ENCODE data around the gene CAMKK2. TPM values are rescaled to one million over a fixed set of nuclear protein-coding genes. Genes with fewer than 3 reads are reported as not detected.

Gene CAMKK2
- total RNA-seq, 1 donor from 2014 or later = 38.2 TPM

DNA sequence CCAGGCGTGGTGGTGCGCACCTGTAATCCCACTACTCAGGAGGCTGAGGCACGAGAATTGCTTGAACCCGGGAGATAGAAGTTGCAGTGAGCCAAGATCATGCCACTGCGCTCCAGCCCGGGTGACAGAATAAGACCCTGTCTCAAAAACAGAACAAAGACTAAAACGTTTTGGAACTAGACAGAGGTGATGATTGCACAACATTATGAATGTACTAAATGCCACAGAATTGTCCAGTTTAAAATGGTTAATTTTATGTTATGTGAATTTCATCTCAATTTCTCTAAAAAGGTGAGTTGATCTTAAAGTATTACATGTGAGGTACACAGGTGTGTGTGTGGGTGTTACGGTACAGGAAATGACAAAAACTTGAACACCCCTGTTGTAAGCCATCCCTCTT is 70.1 kb downstream of the CAMKK2 start:
- Mint-ChIP-seq H3K4me1 (peaks cover 50% of the 10 kb centered on the region), H3K36me3 (ENCODE audit: low read depth) (peaks cover 56% of the 10 kb centered on the region), H3K9me3 (no peaks in the 10 kb centered on the region), H3K27ac (no peak overlapping the region), H3K27me3 (no peaks in the 10 kb centered on the region), H3K4me3 (no peak overlapping the region)
- intact Hi-C loops (cut with micrococcal nuclease) = no loop called here
- DNase-seq = no peak

GRCh38 chr12:121224591-121224990 is 71.9 kb downstream of the CAMKK2 start:
- intact Hi-C loops (cut with micrococcal nuclease) = loop anchor here (5.0 kb wide), 2 partner anchors 162 to 642 kb away; partner anchors contain the start of gene POP5
- H3K9me3 Mint-ChIP-seq = no peaks in the 10 kb centered on the region
- peaks cover 44% of the 10 kb centered on the region for H3K4me1 Mint-ChIP-seq
- H3K4me3 Mint-ChIP-seq = peak overlapping the region; percentile 64
- DNase-seq = peak; percentile 91
- H3K27ac Mint-ChIP-seq = peak overlapping the region; percentile 95
- H3K36me3 Mint-ChIP-seq (ENCODE audit: low read depth) = peaks cover 50% of the 10 kb centered on the region
- no peaks in the 10 kb centered on the region for H3K27me3 Mint-ChIP-seq

DNA sequence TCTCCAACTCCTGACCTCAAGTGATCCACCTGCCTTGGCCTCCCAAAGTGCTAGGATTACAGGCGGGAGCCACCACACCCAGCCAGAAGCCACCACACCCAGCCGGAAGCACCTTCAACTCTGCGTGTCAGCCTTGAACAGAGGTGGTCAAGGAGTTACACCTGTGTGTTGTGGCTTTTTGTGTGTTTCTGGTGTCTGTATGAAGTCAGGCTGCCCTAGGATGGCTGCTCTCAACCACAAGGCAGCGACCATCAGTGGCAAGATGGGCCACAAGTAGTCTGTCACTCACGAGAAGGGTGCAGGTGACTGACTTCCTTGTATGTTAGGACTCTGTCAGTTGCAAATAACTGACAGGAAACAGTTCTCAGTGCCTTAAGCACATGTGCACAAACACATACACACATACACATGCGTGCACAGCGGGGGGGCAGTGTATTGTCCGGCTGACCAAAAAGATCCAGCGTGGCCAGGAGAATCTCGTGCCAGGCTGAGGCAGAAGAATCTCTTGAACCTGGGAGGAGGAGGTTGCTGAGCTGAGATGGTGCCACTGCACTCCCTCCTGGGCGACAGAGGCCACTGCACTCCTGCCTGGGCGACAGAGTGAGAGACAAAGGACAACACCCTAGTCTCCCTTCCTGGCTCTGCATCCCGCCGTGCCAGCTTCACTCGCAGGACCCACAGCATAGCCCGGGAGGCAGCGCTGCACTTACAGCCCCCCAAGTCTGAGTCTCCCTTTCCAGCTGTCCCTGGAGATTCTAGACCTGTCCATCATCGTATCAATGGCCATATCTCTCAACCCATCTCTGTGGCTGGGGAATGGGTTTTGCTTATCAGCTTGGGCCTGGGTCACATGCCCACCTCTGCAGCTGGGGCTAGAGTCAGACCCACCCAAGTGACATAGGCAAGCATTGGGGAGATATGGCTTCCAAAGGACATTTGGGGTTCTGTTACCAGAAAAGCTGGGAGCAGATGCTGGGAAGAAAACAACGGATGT is 72.9 kb downstream of the CAMKK2 start:
- H3K4me1 Mint-ChIP-seq = peaks cover 43% of the 10 kb centered on the region

DNA sequence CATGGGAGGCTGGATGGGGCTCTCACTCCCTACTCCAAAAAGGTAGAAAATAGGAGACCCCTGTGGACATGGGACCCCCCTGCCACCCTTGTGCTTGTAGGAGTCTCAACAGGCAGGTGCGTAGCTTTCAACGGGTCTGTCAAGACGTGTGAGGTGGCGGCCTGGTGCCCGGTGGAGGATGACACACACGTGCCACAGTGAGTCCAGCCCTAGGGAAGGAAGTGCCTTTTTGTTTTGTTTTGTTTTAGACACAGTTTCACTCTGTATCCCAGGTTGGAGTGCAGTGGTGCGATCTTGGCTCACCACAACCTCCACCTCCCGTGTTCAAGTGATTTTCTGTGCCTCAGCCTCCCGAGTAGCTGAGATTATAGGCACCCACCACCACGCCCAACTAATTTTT is 73.7 kb downstream of the CAMKK2 start:
- intact Hi-C loops (cut with micrococcal nuclease) = loop anchor here (5.0 kb wide), 2 partner anchors 161 to 641 kb away; partner anchors contain the start of gene POP5
- peak; percentile 74 for DNase-seq
- peaks cover 54% of the 10 kb centered on the region for H3K36me3 Mint-ChIP-seq (ENCODE audit: low read depth)
- peak overlapping the region; percentile 88 for H3K27ac Mint-ChIP-seq
- peaks cover 42% of the 10 kb centered on the region for H3K4me1 Mint-ChIP-seq
- H3K4me3 Mint-ChIP-seq = no peak overlapping the region
- H3K9me3 Mint-ChIP-seq = no peaks in the 10 kb centered on the region
- no peaks in the 10 kb centered on the region for H3K27me3 Mint-ChIP-seq

More for the DNA sequence above, 72.9 kb downstream of the CAMKK2 start:
- Mint-ChIP-seq H3K4me3 (peak overlapping the region; percentile 52), H3K9me3 (no peaks in the 10 kb centered on the region), H3K36me3 (ENCODE audit: low read depth) (peaks cover 52% of the 10 kb centered on the region), H3K27ac (peak overlapping the region; percentile 88), H3K27me3 (no peaks in the 10 kb centered on the region)
- peak; percentile 84 for DNase-seq
- intact Hi-C loops (cut with micrococcal nuclease) = loop anchor here (5.0 kb wide), 2 partner anchors 161 to 641 kb away; partner anchors contain the start of gene POP5

GRCh38 chr12:121219353-121219986 is 77.0 kb downstream of the CAMKK2 start:
- Mint-ChIP-seq H3K9me3 (no peaks in the 10 kb centered on the region), H3K4me1 (peaks cover 35% of the 10 kb centered on the region), H3K27ac (peak overlapping the region; percentile 42), H3K27me3 (no peaks in the 10 kb centered on the region), H3K4me3 (no peak overlapping the region), H3K36me3 (ENCODE audit: low read depth) (peaks cover 49% of the 10 kb centered on the region)
- DNase-seq = no peak
- intact Hi-C loops (cut with micrococcal nuclease) = no loop called here

DNA sequence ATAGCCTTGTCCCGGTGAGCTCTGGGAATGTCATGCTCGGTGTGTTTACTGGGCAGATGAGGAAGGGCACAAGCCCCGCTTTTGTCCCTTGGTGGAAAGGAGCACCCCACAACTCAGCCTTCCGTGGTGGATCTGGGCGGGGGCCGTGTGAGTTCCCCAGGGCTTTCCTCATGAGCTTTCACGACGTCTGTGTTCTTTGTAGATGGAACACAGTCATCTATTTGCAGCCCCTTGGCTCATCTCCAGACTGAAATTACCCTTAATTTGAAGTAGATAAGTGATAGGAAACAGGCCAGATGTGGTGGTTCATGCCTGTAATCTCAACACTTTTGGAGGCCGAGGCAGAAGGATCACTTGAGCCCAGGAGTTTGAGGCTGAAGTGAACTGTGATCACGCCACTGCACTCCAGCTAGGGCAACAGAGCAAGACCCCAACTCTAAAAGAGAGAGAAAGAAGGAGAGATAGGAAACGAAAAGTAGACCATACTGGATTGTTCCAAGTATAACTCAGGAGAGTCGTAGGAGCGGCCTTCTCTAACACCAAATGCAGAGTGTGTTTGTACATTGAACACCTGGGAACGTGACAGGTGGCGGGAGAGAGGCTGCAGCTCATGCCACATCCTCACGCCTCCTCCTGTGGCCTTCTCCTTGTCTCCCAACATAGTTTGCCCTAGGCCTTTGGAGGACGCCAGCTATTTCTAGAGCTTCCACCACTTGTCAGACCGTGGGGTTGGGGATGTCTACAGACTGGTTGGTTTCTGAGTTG is 77.7 kb downstream of the CAMKK2 start:
- intact Hi-C loops (cut with micrococcal nuclease) = no loop called here

GRCh38 chr12:121217761-121218160 is 78.7 kb downstream of the CAMKK2 start:
- Mint-ChIP-seq H3K36me3 (ENCODE audit: low read depth) (peaks cover 51% of the 10 kb centered on the region), H3K4me3 (no peak overlapping the region), H3K27me3 (no peaks in the 10 kb centered on the region), H3K27ac (no peak overlapping the region), H3K9me3 (no peaks in the 10 kb centered on the region), H3K4me1 (peaks cover 30% of the 10 kb centered on the region)
- intact Hi-C loops (cut with micrococcal nuclease) = no loop called here
- no peak for DNase-seq

More for the DNA sequence above, 77.7 kb downstream of the CAMKK2 start:
- H3K4me3 Mint-ChIP-seq = no peak overlapping the region
- no peaks in the 10 kb centered on the region for H3K9me3 Mint-ChIP-seq
- H3K36me3 Mint-ChIP-seq (ENCODE audit: low read depth) = peaks cover 52% of the 10 kb centered on the region
- no peaks in the 10 kb centered on the region for H3K27me3 Mint-ChIP-seq
- DNase-seq = no peak
- peaks cover 33% of the 10 kb centered on the region for H3K4me1 Mint-ChIP-seq
- H3K27ac Mint-ChIP-seq = no peak overlapping the region

DNA sequence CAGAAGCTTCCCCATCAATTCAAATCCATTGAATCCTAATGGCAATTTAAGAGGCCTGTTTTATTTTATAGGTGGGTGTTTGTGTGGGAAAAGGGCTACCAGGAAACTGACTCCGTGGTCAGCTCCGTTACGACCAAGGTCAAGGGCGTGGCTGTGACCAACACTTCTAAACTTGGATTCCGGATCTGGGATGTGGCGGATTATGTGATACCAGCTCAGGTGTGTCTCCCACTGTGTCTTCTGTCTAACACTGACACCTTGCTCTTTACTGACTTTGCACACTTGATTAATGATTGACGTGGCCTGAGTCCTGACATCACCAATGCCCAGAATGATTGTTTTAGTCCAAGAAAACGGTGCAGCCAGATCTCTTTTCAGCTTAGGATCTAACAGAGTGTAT is 79.4 kb downstream of the CAMKK2 start:
- intact Hi-C loops (cut with micrococcal nuclease) = no loop called here
- no peak for DNase-seq
- Mint-ChIP-seq H3K4me3 (no peak overlapping the region), H3K27ac (no peak overlapping the region), H3K27me3 (no peaks in the 10 kb centered on the region), H3K36me3 (ENCODE audit: low read depth) (peaks cover 48% of the 10 kb centered on the region), H3K9me3 (no peaks in the 10 kb centered on the region), H3K4me1 (peaks cover 30% of the 10 kb centered on the region)

DNA sequence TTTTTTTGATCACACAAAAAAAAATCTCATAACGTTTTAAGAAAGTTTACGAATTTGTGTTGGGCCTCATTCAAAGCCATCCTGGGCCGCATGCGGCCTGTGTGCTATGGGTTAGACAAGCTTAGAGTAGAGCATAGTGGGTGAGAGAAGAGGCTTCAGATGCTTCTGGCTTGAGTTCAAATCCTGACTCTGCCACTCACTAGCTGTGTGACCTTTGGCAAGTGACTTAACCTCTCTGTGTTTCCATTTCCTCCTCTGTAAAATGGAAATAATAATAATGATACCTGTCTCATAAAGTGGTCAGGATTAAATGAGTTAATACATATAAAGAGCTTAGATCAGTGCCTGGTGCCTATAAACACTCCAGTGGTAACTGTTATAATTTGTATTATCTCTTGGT is 80.4 kb downstream of the CAMKK2 start:
- Mint-ChIP-seq H3K4me3 (no peak overlapping the region), H3K27ac (peak overlapping the region; percentile 29), H3K36me3 (ENCODE audit: low read depth) (peaks cover 45% of the 10 kb centered on the region), H3K27me3 (no peaks in the 10 kb centered on the region), H3K4me1 (peaks cover 32% of the 10 kb centered on the region), H3K9me3 (no peaks in the 10 kb centered on the region)
- intact Hi-C loops (cut with micrococcal nuclease) = no loop called here
- DNase-seq = no peak

DNA sequence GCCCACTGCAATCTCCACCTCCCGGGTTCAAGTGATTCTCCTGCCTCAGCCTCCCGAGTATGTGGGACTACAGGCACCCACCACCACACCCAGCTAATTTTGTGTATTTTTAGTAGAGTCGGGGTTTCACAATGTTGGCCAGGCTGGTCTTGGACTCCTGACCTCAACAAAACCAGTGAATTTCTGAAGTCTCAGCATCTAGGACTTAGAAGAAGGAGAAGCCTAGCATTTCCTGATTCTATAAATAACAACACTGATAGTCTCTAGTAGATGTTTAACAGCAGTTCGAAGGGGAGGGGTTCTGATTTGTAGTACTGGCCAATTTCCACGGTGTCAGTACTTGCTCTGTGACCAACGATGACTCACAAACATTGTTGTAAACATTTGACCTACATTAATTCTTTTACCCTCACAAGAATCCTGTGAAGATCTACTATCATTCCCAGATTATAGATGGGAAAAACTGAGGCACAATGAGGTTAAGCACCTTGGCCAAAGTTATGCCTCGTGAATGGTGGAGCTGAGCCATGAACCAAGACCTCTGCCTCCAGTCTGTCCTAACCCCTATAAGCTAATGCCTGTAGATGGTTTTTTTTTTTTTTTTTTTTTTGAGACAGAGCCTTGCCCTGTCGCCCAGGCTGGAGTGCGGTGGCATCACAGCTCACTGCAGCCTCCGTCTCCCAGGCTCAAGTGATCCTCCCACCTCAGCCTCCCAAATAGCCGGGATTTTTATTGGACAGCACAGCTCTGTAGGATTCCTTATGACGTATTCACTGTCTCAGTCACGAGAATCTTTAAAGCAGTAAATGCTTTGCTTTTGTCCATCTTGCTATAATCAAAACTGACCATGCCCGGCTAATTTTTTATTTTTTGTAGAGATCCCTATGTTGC is 81.4 kb downstream of the CAMKK2 start:
- Mint-ChIP-seq H3K27ac (peak overlapping the region; percentile 69), H3K4me3 (peak overlapping the region; percentile 4), H3K36me3 (ENCODE audit: low read depth) (peaks cover 47% of the 10 kb centered on the region), H3K9me3 (no peaks in the 10 kb centered on the region), H3K27me3 (no peaks in the 10 kb centered on the region), H3K4me1 (peaks cover 35% of the 10 kb centered on the region)
- no peak for DNase-seq
- intact Hi-C loops (cut with micrococcal nuclease) = loop anchor here (5.0 kb wide), 2 partner anchors 73 to 82 kb away; partner anchors contain the start of gene CAMKK2

- Mint-ChIP-seq H3K36me3 (ENCODE audit: low read depth) (peaks cover 43% of the 10 kb centered on the region), H3K9me3 (no peaks in the 10 kb centered on the region), H3K4me3 (peak overlapping the region; percentile 4), H3K27me3 (no peaks in the 10 kb centered on the region), H3K4me1 (peaks cover 34% of the 10 kb centered on the region), H3K27ac (peak overlapping the region; percentile 69)
- intact Hi-C loops (cut with micrococcal nuclease) = loop anchor here (5.0 kb wide), 2 partner anchors 72 to 83 kb away; partner anchors contain the start of gene CAMKK2
- DNase-seq = peak; percentile 70
Observed at GRCh38 chr12:121214166-121214777, 82.2 kb downstream of the CAMKK2 start.

DNA sequence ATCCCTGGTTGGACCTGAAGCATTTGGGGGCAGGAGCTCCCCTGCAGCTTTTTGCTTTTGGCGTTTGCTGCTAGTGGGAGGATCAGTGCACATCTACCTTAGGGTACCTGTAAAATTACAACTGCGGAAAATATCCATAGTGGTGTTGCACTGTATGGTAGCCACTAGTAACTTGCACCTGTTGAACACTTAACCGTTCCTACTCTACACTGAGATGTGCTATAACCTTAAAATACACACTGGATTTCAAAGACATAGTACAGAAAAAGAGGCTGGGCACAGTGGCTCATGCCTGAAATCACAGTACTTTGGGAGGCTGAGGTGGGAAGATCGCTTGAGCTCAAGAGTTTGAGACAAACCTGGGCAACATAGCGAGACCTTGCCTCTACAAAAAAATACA is 83.6 kb downstream of the CAMKK2 start:
- DNase-seq = no peak
- Mint-ChIP-seq H3K36me3 (ENCODE audit: low read depth) (peaks cover 34% of the 10 kb centered on the region), H3K4me3 (no peak overlapping the region), H3K9me3 (no peaks in the 10 kb centered on the region), H3K27me3 (no peaks in the 10 kb centered on the region), H3K4me1 (peaks cover 37% of the 10 kb centered on the region), H3K27ac (no peak overlapping the region)
- intact Hi-C loops (cut with micrococcal nuclease) = loop anchor here (5.0 kb wide), 2 partner anchors 71 to 84 kb away; partner anchors contain the start of gene CAMKK2

Measured in activated CD4-positive, alpha-beta T cell treated with anti-CD3 and anti-CD28 coated beads, Interleukin-2, amount 10 ng/mL, durations not matched to agents 24 days and 14 days (primary cell).